ENCODE data around the gene AMBRA1. TPM values are rescaled to one million over a fixed set of nuclear protein-coding genes. Genes with fewer than 3 reads are reported as not detected.

AMBRA1 gene
- total RNA-seq, 1 donor from 2014 or later: 29.4 TPM

- no peak overlapping the region for H2AFZ ChIP-seq (ENCODE audit: low read depth, low read length)
- peaks cover 17% of the 10 kb centered on the region for H3K4me1 Mint-ChIP-seq (ENCODE audit: low read depth, unreplicated experiment)
- no peaks in the 10 kb centered on the region for H3K9me3 ChIP-seq (ENCODE audit: insufficient read depth, low read depth, low read length)
- H3K27ac Mint-ChIP-seq (ENCODE audit: unreplicated experiment): no peak overlapping the region
- H3K36me3 Mint-ChIP-seq (ENCODE audit: low read depth, unreplicated experiment): peaks cover 5% of the 10 kb centered on the region
- no peaks in the 10 kb centered on the region for H3K27me3 ChIP-seq (ENCODE audit: insufficient read depth, low read length)
- H3K4me3 ChIP-seq (ENCODE audit: insufficient read depth, low read depth, low read length): no peak overlapping the region
- H4K20me1 ChIP-seq (ENCODE audit: insufficient read depth, low read length): peaks cover 42% of the 10 kb centered on the region
- no peak overlapping the region for H3K9ac ChIP-seq (ENCODE audit: low read length)
- no peak overlapping the region for H3K4me3 Mint-ChIP-seq (ENCODE audit: unreplicated experiment)
- no peak overlapping the region for H3K4me2 ChIP-seq (ENCODE audit: low read length)
- H3K79me2 ChIP-seq (ENCODE audit: insufficient read depth, low read length): no peaks in the 10 kb centered on the region
- H3K27me3 Mint-ChIP-seq (ENCODE audit: low read depth, unreplicated experiment): no peaks in the 10 kb centered on the region
- no peak overlapping the region for H3K27ac ChIP-seq (ENCODE audit: low read depth, low read length)
- peaks cover 9% of the 10 kb centered on the region for H3K4me1 ChIP-seq (ENCODE audit: insufficient read depth, low read length)
- no peaks in the 10 kb centered on the region for H3K36me3 ChIP-seq (ENCODE audit: insufficient read depth, low read length)
- FAIRE-seq (no peak), DNase-seq (ENCODE audit: low read depth) (no peak)
- no peaks in the 10 kb centered on the region for H3K9me3 Mint-ChIP-seq (ENCODE audit: unreplicated experiment)
- TF ChIP-seq EZH2 (IDR thresholded peaks at IDR 0.05; ENCODE audit: insufficient read depth, low read length): no peak
- no peak for TF ChIP-seq CTCF (IDR thresholded peaks at IDR 0.05; ENCODE audit: insufficient read depth, low read depth, low read length)
These were observed 121.7 kb downstream of the AMBRA1 start for GRCh38 chr11:46471943-46472661.

DNA sequence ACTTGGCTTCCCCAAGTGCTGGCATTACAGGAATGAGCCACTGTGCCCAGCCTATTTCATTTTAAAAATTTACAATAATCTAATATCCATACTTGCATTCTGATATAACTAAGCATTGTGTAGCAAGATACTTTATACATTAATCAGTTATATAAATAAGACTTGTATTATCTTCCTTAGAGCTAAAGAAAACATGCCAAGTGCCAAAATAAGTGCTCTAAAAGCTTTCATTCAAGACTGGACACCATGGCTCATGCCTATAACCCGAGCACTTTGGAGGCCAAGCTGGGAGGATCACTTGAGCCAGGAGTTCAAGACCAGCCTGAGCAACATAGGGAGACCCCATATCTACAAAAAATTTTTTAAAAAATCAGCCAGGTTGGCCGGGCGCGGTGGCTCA is 123.9 kb downstream of the AMBRA1 start:
- H3K27ac ChIP-seq (ENCODE audit: low read depth, low read length): no peak overlapping the region
- no peak overlapping the region for H3K9ac ChIP-seq (ENCODE audit: low read length)
- H3K27me3 Mint-ChIP-seq (ENCODE audit: low read depth, unreplicated experiment): no peaks in the 10 kb centered on the region
- H3K36me3 ChIP-seq (ENCODE audit: insufficient read depth, low read length): no peaks in the 10 kb centered on the region
- no peak overlapping the region for H3K4me3 Mint-ChIP-seq (ENCODE audit: unreplicated experiment)
- H3K79me2 ChIP-seq (ENCODE audit: insufficient read depth, low read length): no peaks in the 10 kb centered on the region
- peaks cover 13% of the 10 kb centered on the region for H3K4me1 Mint-ChIP-seq (ENCODE audit: low read depth, unreplicated experiment)
- no peak overlapping the region for H3K4me2 ChIP-seq (ENCODE audit: low read length)
- no peaks in the 10 kb centered on the region for H3K9me3 Mint-ChIP-seq (ENCODE audit: unreplicated experiment)
- DNase-seq (ENCODE audit: low read depth) (no peak), FAIRE-seq (no peak)
- peaks cover 33% of the 10 kb centered on the region for H4K20me1 ChIP-seq (ENCODE audit: insufficient read depth, low read length)
- no peaks in the 10 kb centered on the region for H3K9me3 ChIP-seq (ENCODE audit: insufficient read depth, low read depth, low read length)
- H2AFZ ChIP-seq (ENCODE audit: low read depth, low read length): no peak overlapping the region
- H3K36me3 Mint-ChIP-seq (ENCODE audit: low read depth, unreplicated experiment): peaks cover 5% of the 10 kb centered on the region
- peaks cover 9% of the 10 kb centered on the region for H3K4me1 ChIP-seq (ENCODE audit: insufficient read depth, low read length)
- H3K4me3 ChIP-seq (ENCODE audit: insufficient read depth, low read depth, low read length): no peak overlapping the region
- H3K27ac Mint-ChIP-seq (ENCODE audit: unreplicated experiment): no peak overlapping the region
- TF ChIP-seq CTCF (IDR thresholded peaks at IDR 0.05; ENCODE audit: insufficient read depth, low read depth, low read length) (no peak), EZH2 (IDR thresholded peaks at IDR 0.05; ENCODE audit: insufficient read depth, low read length) (no peak)
- no peaks in the 10 kb centered on the region for H3K27me3 ChIP-seq (ENCODE audit: insufficient read depth, low read length)

DNA sequence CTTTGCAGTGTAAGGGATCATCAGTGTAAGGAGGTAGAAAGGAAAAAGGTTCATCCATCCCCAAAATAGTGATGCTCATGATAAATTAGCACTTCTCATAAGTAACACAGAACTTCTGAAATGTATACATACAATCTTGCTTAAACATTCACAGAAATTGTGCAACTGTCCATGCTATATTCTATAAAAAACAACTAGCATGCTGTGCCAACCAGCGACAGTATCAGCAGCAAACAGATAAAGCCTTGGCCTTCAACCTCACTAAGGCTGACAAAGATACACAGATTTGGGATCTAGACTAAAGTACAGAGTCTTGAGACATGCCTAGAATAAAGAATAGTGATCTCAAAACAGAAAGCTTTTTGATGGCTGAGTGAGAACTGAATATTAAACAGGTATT is 128.1 kb downstream of the AMBRA1 start:
- Mint-ChIP-seq H3K36me3 (ENCODE audit: low read depth, unreplicated experiment) (peaks cover 2% of the 10 kb centered on the region), H3K4me1 (ENCODE audit: low read depth, unreplicated experiment) (peaks cover 6% of the 10 kb centered on the region), H3K27ac (ENCODE audit: unreplicated experiment) (no peak overlapping the region), H3K4me3 (ENCODE audit: unreplicated experiment) (no peak overlapping the region), H3K27me3 (ENCODE audit: low read depth, unreplicated experiment) (no peaks in the 10 kb centered on the region), H3K9me3 (ENCODE audit: unreplicated experiment) (no peaks in the 10 kb centered on the region)
- Histone ChIP-seq H4K20me1 (ENCODE audit: insufficient read depth, low read length) (peaks cover 35% of the 10 kb centered on the region), H3K4me1 (ENCODE audit: insufficient read depth, low read length) (peaks cover 3% of the 10 kb centered on the region), H3K4me2 (ENCODE audit: low read length) (no peak overlapping the region), H3K36me3 (ENCODE audit: insufficient read depth, low read length) (no peaks in the 10 kb centered on the region), H3K27ac (ENCODE audit: low read depth, low read length) (no peak overlapping the region), H3K27me3 (ENCODE audit: insufficient read depth, low read length) (no peaks in the 10 kb centered on the region), H3K4me3 (ENCODE audit: insufficient read depth, low read depth, low read length) (no peak overlapping the region), H3K79me2 (ENCODE audit: insufficient read depth, low read length) (no peaks in the 10 kb centered on the region), H2AFZ (ENCODE audit: low read depth, low read length) (no peak overlapping the region), H3K9ac (ENCODE audit: low read length) (no peak overlapping the region), H3K9me3 (ENCODE audit: insufficient read depth, low read depth, low read length) (no peaks in the 10 kb centered on the region)
- no peak for TF ChIP-seq CTCF (IDR thresholded peaks at IDR 0.05; ENCODE audit: insufficient read depth, low read depth, low read length)
- TF ChIP-seq EZH2 (IDR thresholded peaks at IDR 0.05; ENCODE audit: insufficient read depth, low read length): no peak
- FAIRE-seq (no peak), DNase-seq (ENCODE audit: low read depth) (no peak)
